NT2/D1 (cell line): Measurements from ENCODE around the gene ZMYND10.

Experiments used
- SUZ12 ChIP-seq: IDR thresholded peaks from 2 replicates; pipeline ENCODE4 v1.6.1; 2011; ENCODE audit not compliant: insufficient read length, insufficient read depth; ENCODE audit errors: extremely low read depth
- YY1 ChIP-seq: IDR thresholded peaks from 2 replicates; pipeline ENCODE4 v1.6.1; 2011; ENCODE audit not compliant: insufficient read length, insufficient read depth
- ZNF274 ChIP-seq: IDR thresholded peaks from 2 replicates; pipeline ENCODE4 v1.6.1; 2011; ENCODE audit warnings: mild to moderate bottlenecking, low read depth, low read length

DNA sequence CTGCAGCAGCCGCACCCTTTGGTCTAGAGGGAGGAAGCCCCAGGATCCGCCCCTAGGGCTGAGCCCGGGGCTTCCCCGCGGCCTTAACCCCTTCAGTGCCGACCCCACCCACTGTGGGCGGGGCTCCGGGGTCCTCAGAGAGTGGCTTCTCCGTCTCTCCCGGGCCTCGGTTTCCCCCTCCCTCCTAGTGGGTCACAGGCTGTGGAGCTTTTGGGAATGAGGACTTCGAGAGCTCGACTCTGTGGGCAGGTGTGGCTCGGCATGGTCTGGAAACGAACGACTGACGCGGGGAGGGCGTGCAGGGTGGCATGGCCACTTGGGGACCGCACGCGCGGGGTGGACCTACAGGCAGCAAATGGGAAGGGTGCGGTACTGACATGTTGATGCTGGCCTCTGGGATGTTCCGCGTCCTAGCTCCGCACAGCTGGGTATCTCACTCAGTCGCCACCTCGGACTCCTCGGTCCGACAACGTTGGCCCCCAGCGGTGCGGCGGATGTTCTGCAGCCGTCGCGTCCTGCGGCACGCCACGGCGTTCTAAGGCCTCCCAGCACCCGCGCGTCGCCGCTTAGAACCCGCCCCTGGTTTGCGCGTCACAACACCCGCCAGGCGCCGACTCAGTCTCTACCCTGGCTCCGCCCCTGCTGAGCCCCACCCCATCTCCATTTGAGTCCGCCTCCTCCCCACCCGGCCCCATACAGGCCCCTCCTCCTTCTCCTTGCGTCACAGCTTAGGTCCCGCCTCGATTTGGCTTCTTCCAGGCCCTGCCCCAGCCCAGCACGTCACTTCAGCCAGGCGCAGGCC, 46.5 kb downstream of the ZMYND10 start, which contains the start of the genes HYAL3 and NAA80:
- no peak for TF ChIP-seq SUZ12
- TF ChIP-seq ZNF274 = no peak
- no peak for TF ChIP-seq YY1
